H1 (cell line): ENCODE measurements around the gene UROS. TPM values are rescaled to one million over a fixed set of nuclear protein-coding genes. Genes with fewer than 3 reads are reported as not detected.

Source experiments
- BACH1 ChIP-seq: IDR thresholded peaks from 2 replicates; pipeline ENCODE4 v1.6.1; 2012; ENCODE audit warnings: low read length, improper control_type of control experiment
- CHD7 ChIP-seq: fragments of 300-600 bp; sonication (generic); IDR thresholded peaks from 2 replicates; pipeline ENCODE4 v1.7.1; 2012; ENCODE audit warnings: low read length, moderate library complexity, mild to moderate bottlenecking, inconsistent platforms; ENCODE audit not compliant: insufficient replicate concordance
- GTF2F1 ChIP-seq: IDR thresholded peaks from 2 replicates; pipeline ENCODE4 v1.6.1; 2012; ENCODE audit warnings: low read depth, low read length, improper control_type of control experiment, borderline replicate concordance
- MAX ChIP-seq: IDR thresholded peaks from 2 replicates; pipeline ENCODE4 v1.6.1; 2012; ENCODE audit warnings: inconsistent platforms
- SIRT6 ChIP-seq: IDR thresholded peaks from one replicate; pipeline ENCODE4 v1.7.1; 2012; ENCODE audit warnings: low read length, inconsistent platforms
- SP4 ChIP-seq: IDR thresholded peaks from 2 replicates; pipeline ENCODE4 v1.6.1; 2012; ENCODE audit warnings: low read length, inconsistent platforms
- TBP ChIP-seq: IDR thresholded peaks from 2 replicates; pipeline ENCODE4 v1.6.1; 2011; ENCODE audit warnings: low read depth, low read length, improper control_type of control experiment
- USF2 ChIP-seq: IDR thresholded peaks from 2 replicates; pipeline ENCODE4 v1.6.1; 2011; ENCODE audit warnings: low read length, improper control_type of control experiment
- polyA plus RNA-seq, 7 experiments: library from polyadenylated mRNA; depleted of rRNA in 3 of 7; stranded (reverse) in 5 of 7; unstranded in 2 of 7; fragments of >200 nt in 5 of 7; fragments of 200-250 nt in 2 of 7; gene quantifications; 1 replicate in 5 of 7; 2 replicates in 1 of 7; 4 replicates in 1 of 7; pipeline versions ENCODE4 v1.2.1 to v1.2.3, GENCODE V29; 2011 to 2013; ENCODE audit warnings: missing spikeins in 2 of 7, mixed read lengths in 2 of 7
- total RNA-seq: library from RNA; stranded (reverse); fragmentation: NEBNext Ultra II Directional; extraction: Animal tissue kit (Norgen Biotek cat#: 25700); gene quantifications from 2 replicates; pipeline ENCODE4 v1.2.1, GENCODE V29; 2021

The UROS gene
- total and polyA plus RNA-seq, 2 of the 8 experiments (the other 6 are each of a cell fraction or from before 2014, with no cell fraction given): 45.6 to 58.0 TPM

- no peak for TF ChIP-seq CHD7
- no peak for TF ChIP-seq SP4
- TF ChIP-seq USF2: no peak
- no peak for TF ChIP-seq TBP
- no peak for TF ChIP-seq MAX
- no peak for TF ChIP-seq BACH1
- TF ChIP-seq SIRT6: no peak
- no peak for TF ChIP-seq GTF2F1
- TF ChIP-seq, all 59 proteins: peak for 0
Observed at GRCh38 chr10:125765835-125766234, 57.2 kb downstream of the UROS start (continued).
